Tibial nerve (tissue), 3 donors: ENCODE data around the gene ZBED2.

Experiments used
- POLR2A ChIP-seq, 2 donors: fragments of 450-650 bp; IDR thresholded peaks; one replicate each; pipeline ENCODE4 v1.6.1; 2017; ENCODE audit warnings: antibody characterized with exemption in 2 of 2, mild to moderate bottlenecking in 2 of 2, moderate library complexity in 2 of 2
- TF ChIP-seq, protein P1 (sequence below), 5 experiments: fragments of 200-600 bp in 3 of 5; fragments of 450-650 bp in 2 of 5; sonication (generic) in 3 of 5; IDR thresholded peaks; one replicate each; pipeline ENCODE4 v1.5.1; 2016 to 2019; ENCODE audit warnings: antibody characterized with exemption in 5 of 5, mild to moderate bottlenecking in 3 of 5, moderate library complexity in 2 of 5

DNA sequence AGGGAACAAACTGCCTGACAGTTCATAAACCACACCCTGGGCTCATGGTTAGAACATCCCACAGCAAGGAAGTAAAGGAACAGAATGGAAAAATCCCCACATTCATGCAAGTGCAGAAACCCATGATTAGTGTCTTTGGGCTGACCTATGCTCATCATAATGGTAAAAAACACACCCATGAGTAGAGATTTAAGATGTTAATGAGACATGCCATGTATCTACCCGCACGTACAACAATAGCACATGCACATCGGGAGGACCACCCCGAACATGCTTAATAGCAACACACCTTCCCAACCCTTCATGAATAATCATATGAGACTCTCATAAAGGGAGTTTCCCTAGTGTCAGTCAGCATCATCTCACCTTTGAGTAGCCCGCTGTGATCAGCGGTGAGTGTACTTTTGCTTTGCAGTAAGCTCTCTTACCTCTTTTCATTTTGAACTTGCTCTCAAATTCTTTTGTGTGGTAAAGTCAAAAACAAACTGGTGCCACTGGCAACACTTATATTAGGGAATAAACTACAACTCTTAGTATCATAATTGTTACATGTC lies 23.2 kb downstream of the ZBED2 start:
- TF ChIP-seq, protein P1, sequence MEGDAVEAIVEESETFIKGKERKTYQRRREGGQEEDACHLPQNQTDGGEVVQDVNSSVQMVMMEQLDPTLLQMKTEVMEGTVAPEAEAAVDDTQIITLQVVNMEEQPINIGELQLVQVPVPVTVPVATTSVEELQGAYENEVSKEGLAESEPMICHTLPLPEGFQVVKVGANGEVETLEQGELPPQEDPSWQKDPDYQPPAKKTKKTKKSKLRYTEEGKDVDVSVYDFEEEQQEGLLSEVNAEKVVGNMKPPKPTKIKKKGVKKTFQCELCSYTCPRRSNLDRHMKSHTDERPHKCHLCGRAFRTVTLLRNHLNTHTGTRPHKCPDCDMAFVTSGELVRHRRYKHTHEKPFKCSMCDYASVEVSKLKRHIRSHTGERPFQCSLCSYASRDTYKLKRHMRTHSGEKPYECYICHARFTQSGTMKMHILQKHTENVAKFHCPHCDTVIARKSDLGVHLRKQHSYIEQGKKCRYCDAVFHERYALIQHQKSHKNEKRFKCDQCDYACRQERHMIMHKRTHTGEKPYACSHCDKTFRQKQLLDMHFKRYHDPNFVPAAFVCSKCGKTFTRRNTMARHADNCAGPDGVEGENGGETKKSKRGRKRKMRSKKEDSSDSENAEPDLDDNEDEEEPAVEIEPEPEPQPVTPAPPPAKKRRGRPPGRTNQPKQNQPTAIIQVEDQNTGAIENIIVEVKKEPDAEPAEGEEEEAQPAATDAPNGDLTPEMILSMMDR (IDR thresholded peaks at IDR 0.05) = no peak
- no peak for TF ChIP-seq POLR2A (IDR thresholded peaks at IDR 0.05)
